A549 (cell line): ENCODE results near the gene AMPD3. TPM values are rescaled to one million over a fixed set of nuclear protein-coding genes. Genes with fewer than 3 reads are reported as not detected.

Source experiments
- ATAC-seq, 2 experiments: fragments of 200-7000 bp in 1 of 2; fragments of >200 bp in 1 of 2; cut with Nextera tagmentation in 1 of 2; cut with Tn5 transposase in 1 of 2; 3 replicates each; pipeline versions ENCODE4 v1.8.0 to v1.9.1; 2018 to 2020; ENCODE audit warnings: mild to moderate bottlenecking in 1 of 2, moderate library complexity in 1 of 2
- CTCF ChIA-PET: fragments of 300-600 bp; sonication (Branson Sonifier 250); formaldehyde crosslinking; extraction: SDS; loops from one replicate; lab custom pipeline; 2021; ENCODE audit warnings: antibody characterized with exemption, inconsistent platforms; lab: Yijun Ruan, JAX
- POLR2A ChIA-PET: fragments of 350-600 bp; formaldehyde crosslinking; extraction: SDS; loops from one replicate; lab custom pipeline; 2021; ENCODE audit warnings: antibody characterized with exemption, inconsistent platforms; lab: Yijun Ruan, JAX
- DNase-seq, 2 experiments: peaks; one replicate each; pipeline versions ENCODE4 v3.0.0 to v3.0.0-alpha.2; 2011 to 2016; ENCODE audit warnings: low read depth in 1 of 2, low spot score in 1 of 2
- FAIRE-seq: peaks from 2 replicates; lab custom pipeline; 2011; peaks lifted over from hg19 to GRCh38; lab: Jason Lieb, UNC
- H3K27ac ChIP-seq, 2 experiments: fragments of >200 bp; sonication (Bioruptor Twin); formaldehyde crosslinking; 3 replicates each; pipeline ENCODE4 v1.5.1; 2016 to 2017
- H3K4me1 ChIP-seq: fragments of >200 bp; sonication (Bioruptor Twin); formaldehyde crosslinking; 3 replicates; pipeline ENCODE4 v1.6.1; 2016
- H3K4me2 ChIP-seq: fragments of >200 bp; sonication (Bioruptor Twin); formaldehyde crosslinking; 3 replicates; pipeline ENCODE4 v1.6.1; 2016
- H3K4me3 ChIP-seq: fragments of >200 bp; sonication (Bioruptor Twin); formaldehyde crosslinking; 3 replicates; pipeline ENCODE4 v1.5.1; 2016
- H3K9me3 ChIP-seq: fragments of >200 bp; sonication (Bioruptor Twin); formaldehyde crosslinking; 3 replicates; pipeline ENCODE4 v1.6.1; 2016
- BHLHE40 ChIP-seq: IDR thresholded peaks from 2 replicates; pipeline ENCODE4 v1.6.1; 2012; ENCODE audit warnings: low read depth, low read length, inconsistent platforms
- CBX2 ChIP-seq: fragments of 200-600 bp; sonication (generic); IDR thresholded peaks from 2 replicates; pipeline ENCODE4 v1.6.1; 2016; ENCODE audit warnings: low read depth, mild to moderate bottlenecking, borderline replicate concordance
- CBX8 ChIP-seq: fragments of 200-600 bp; sonication (generic); IDR thresholded peaks from 2 replicates; pipeline ENCODE4 v1.6.1; 2016
- CHD2 ChIP-seq: fragments of 150-350 bp; IDR thresholded peaks from 2 replicates; pipeline ENCODE4 v1.6.1; 2014; ENCODE audit warnings: low read length; ENCODE audit not compliant: partially characterized antibody
- EHMT2 ChIP-seq: fragments of 200-600 bp; sonication (generic); IDR thresholded peaks from 2 replicates; pipeline ENCODE4 v1.6.1; 2016; ENCODE audit warnings: antibody characterized with exemption, low read depth, mild to moderate bottlenecking, moderate library complexity
- ELK1 ChIP-seq: fragments of 150-350 bp; IDR thresholded peaks from 2 replicates; pipeline ENCODE4 v1.6.1; 2014; ENCODE audit warnings: low read depth, mild to moderate bottlenecking, low read length
- EP300 ChIP-seq, 2 experiments: fragments of >200 bp; sonication (Bioruptor Twin); formaldehyde crosslinking; IDR thresholded peaks; 2 replicates in 1 of 2; 3 replicates in 1 of 2; pipeline ENCODE4 v1.6.1; 2016 to 2017
- FOXS1 ChIP-seq: fragments of 250-450 bp; sonication (Bioruptor Pico); IDR thresholded peaks from 2 replicates; pipeline ENCODE4 v1.5.0; 2020; ENCODE audit warnings: mild to moderate bottlenecking, moderate library complexity
- GATA3 ChIP-seq: IDR thresholded peaks from 2 replicates; pipeline ENCODE4 v1.6.1; 2012; ENCODE audit warnings: borderline replicate concordance
- HDAC2 ChIP-seq: fragments of 200-600 bp; sonication (generic); IDR thresholded peaks from 2 replicates; pipeline ENCODE4 v1.6.1; 2016
- HOXA7 ChIP-seq: fragments of 250-450 bp; sonication (Bioruptor Pico); IDR thresholded peaks from 2 replicates; pipeline ENCODE4 v1.5.0; 2020; ENCODE audit warnings: mild to moderate bottlenecking, moderate library complexity
- JUN ChIP-seq, 2 experiments: fragments of >200 bp; sonication (Bioruptor Twin); formaldehyde crosslinking; IDR thresholded peaks; 2 replicates in 1 of 2; 3 replicates in 1 of 2; pipeline ENCODE4 v1.6.1; 2016 to 2017
- JUNB ChIP-seq: fragments of >200 bp; sonication (Bioruptor Twin); formaldehyde crosslinking; IDR thresholded peaks from 2 replicates; pipeline ENCODE4 v1.6.1; 2016
- KDM1A ChIP-seq: fragments of 200-600 bp; sonication (generic); IDR thresholded peaks from 2 replicates; pipeline ENCODE4 v1.6.1; 2016; ENCODE audit warnings: low read depth, mild to moderate bottlenecking
- KDM5A ChIP-seq: fragments of 200-600 bp; sonication (generic); IDR thresholded peaks from 2 replicates; pipeline ENCODE4 v1.6.1; 2016; ENCODE audit warnings: antibody characterized with exemption, mild to moderate bottlenecking
- MAFK ChIP-seq: fragments of 450-650 bp; IDR thresholded peaks from 2 replicates; pipeline ENCODE4 v1.6.1; 2014; ENCODE audit not compliant: partially characterized antibody
- MAZ ChIP-seq: fragments of 150-350 bp; IDR thresholded peaks from 2 replicates; pipeline ENCODE4 v1.6.1; 2014; ENCODE audit warnings: antibody characterized with exemption, low read depth, low read length, borderline replicate concordance
- MYC ChIP-seq: IDR thresholded peaks from 2 replicates; pipeline ENCODE4 v1.6.1; 2012; ENCODE audit warnings: mild to moderate bottlenecking, inconsistent platforms, low read length, improper control_type of control experiment, borderline replicate concordance
- NFE2L2 ChIP-seq: fragments of 150-350 bp; conservative IDR thresholded peaks from 2 replicates; pipeline ENCODE4 v1.6.1; 2014; ENCODE audit warnings: low read length
- NPAS2 ChIP-seq: fragments of 250-450 bp; sonication (Bioruptor Pico); IDR thresholded peaks from 2 replicates; pipeline ENCODE4 v1.8.0; 2022; ENCODE audit warnings: mild to moderate bottlenecking, moderate library complexity, borderline replicate concordance
- NR3C1 ChIP-seq: fragments of >200 bp; sonication (Bioruptor Twin); formaldehyde crosslinking; IDR thresholded peaks from 3 replicates; pipeline ENCODE4 v1.6.1; 2017
- POLR2A ChIP-seq: IDR thresholded peaks from 2 replicates; pipeline ENCODE4 v1.6.1; 2012; ENCODE audit warnings: mild to moderate bottlenecking, low read length
- POLR2AphosphoS2 ChIP-seq: conservative IDR thresholded peaks from 2 replicates; pipeline ENCODE4 v1.6.1; 2012; ENCODE audit warnings: low read length, improper control_type of control experiment, inconsistent platforms
- RAD21 ChIP-seq, 2 experiments: fragments of >200 bp in 1 of 2; sonication (Bioruptor Twin) in 1 of 2; formaldehyde crosslinking in 1 of 2; IDR thresholded peaks in 1 of 2; conservative IDR thresholded peaks in 1 of 2; 2 replicates in 1 of 2; 3 replicates in 1 of 2; pipeline ENCODE4 v1.6.1; 2012 to 2018; ENCODE audit warnings: inconsistent platforms in 1 of 2
- RCOR1 ChIP-seq: fragments of 150-350 bp; IDR thresholded peaks from 2 replicates; pipeline ENCODE4 v1.6.1; 2014; ENCODE audit warnings: antibody characterized with exemption, low read length, low read depth
- RNF2 ChIP-seq: fragments of 200-600 bp; sonication (generic); IDR thresholded peaks from 2 replicates; pipeline ENCODE4 v1.6.1; 2016; ENCODE audit warnings: low read depth, mild to moderate bottlenecking, antibody characterized with exemption, moderate library complexity, borderline replicate concordance
- SMC3 ChIP-seq: fragments of >200 bp; sonication (Bioruptor Twin); formaldehyde crosslinking; IDR thresholded peaks from 3 replicates; pipeline ENCODE4 v1.6.1; 2018; ENCODE audit warnings: inconsistent platforms
- SREBF2 ChIP-seq: fragments of 450-650 bp; IDR thresholded peaks from 2 replicates; pipeline ENCODE4 v1.6.1; 2014; ENCODE audit warnings: mild to moderate bottlenecking, moderate library complexity
- TFCP2L1 ChIP-seq: fragments of 250-450 bp; sonication (Bioruptor Pico); IDR thresholded peaks from 2 replicates; pipeline ENCODE4 v1.5.0; 2021; ENCODE audit warnings: mild to moderate bottlenecking
- TP53 ChIP-seq: fragments of 250-450 bp; sonication (Bioruptor Pico); IDR thresholded peaks from 2 replicates; pipeline ENCODE4 v1.5.0; 2021; ENCODE audit warnings: mild to moderate bottlenecking, moderate library complexity
- ZNF302 ChIP-seq: fragments of 250-450 bp; sonication (Bioruptor Pico); IDR thresholded peaks from 2 replicates; pipeline ENCODE4 v1.9.0; 2021; ENCODE audit warnings: inconsistent platforms, mild to moderate bottlenecking, moderate library complexity
- ZSCAN20 ChIP-seq: fragments of 250-450 bp; sonication (Bioruptor Pico); IDR thresholded peaks from 2 replicates; pipeline ENCODE4 v1.8.0; 2022; ENCODE audit warnings: mild to moderate bottlenecking, moderate library complexity
- WGBS: methylation state at CpG from one replicate; pipeline ENCODE4 v1.1.6; 2017; ENCODE audit errors: missing lambda C conversion rate; 5-methylcytosine and 5-hydroxymethylcytosine counted together
- polyA plus RNA-seq, 4 experiments: library from polyadenylated mRNA; depleted of rRNA in 3 of 4; stranded (reverse); fragments of >200 nt; fragmentation: RNase III in 1 of 4; extraction: RNeasy Plus Mini Kit Qiagen cat#74134 plus additional on column Dnase treatment in 1 of 4; gene quantifications; 2 replicates in 3 of 4; 3 replicates in 1 of 4; pipeline ENCODE4 v1.2.3, GENCODE V29; 2011 to 2017
- TF ChIP-seq, protein P1 (sequence below): fragments of 450-650 bp; IDR thresholded peaks from 2 replicates; pipeline ENCODE4 v1.6.1; 2014; ENCODE audit warnings: antibody characterized with exemption
- TF ChIP-seq, protein P2 (sequence below): fragments of >200 bp; sonication (Bioruptor Twin); formaldehyde crosslinking; IDR thresholded peaks from 3 replicates; pipeline ENCODE4 v1.5.1; 2016

Gene AMPD3
- polyA plus RNA-seq, 2 of the 4 experiments (the other 2 are of a cell fraction), result 3.1 to 4.7 TPM

GRCh38 chr11:10490032-10490397 is 35.0 kb downstream of the AMPD3 start:
- peak overlapping the region; percentile 87 to 90 for H3K27ac ChIP-seq
- TF ChIP-seq TP53 (CRISPR knock-in tag), result no peak
- no peak for TF ChIP-seq ZNF302 (CRISPR knock-in tag)
- no peak for TF ChIP-seq JUNB
- no peak for TF ChIP-seq POLR2A
- no peak for TF ChIP-seq CBX8
- TF ChIP-seq KDM5A, result no peak
- TF ChIP-seq, protein P1, sequence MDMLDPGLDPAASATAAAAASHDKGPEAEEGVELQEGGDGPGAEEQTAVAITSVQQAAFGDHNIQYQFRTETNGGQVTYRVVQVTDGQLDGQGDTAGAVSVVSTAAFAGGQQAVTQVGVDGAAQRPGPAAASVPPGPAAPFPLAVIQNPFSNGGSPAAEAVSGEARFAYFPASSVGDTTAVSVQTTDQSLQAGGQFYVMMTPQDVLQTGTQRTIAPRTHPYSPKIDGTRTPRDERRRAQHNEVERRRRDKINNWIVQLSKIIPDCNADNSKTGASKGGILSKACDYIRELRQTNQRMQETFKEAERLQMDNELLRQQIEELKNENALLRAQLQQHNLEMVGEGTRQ, result no peak
- no peak for TF ChIP-seq POLR2AphosphoS2
- no peak for TF ChIP-seq NR3C1
- TF ChIP-seq JUN (IDR thresholded peaks at IDR 0.05), result no peak
- no peak for TF ChIP-seq MYC
- TF ChIP-seq EHMT2, result no peak
- TF ChIP-seq RNF2, result no peak
- TF ChIP-seq RAD21 (conservative IDR thresholded peaks at IDR 0.05 in 1 of 2, IDR thresholded peaks at IDR 0.05 in 1 of 2), result no peak
- TF ChIP-seq KDM1A, result no peak
- TF ChIP-seq FOXS1 (CRISPR knock-in tag), result no peak
- no peak for TF ChIP-seq HOXA7 (CRISPR knock-in tag)
- no peak for TF ChIP-seq SMC3
- no peak for TF ChIP-seq ELK1
- no peak for TF ChIP-seq MAZ
- ChIA-PET CTCF (interaction anchor here (1.0 to 1.7 kb wide), 5 partner anchors 11 to 84 kb away, joined by 3 to 5 read pairs (median 4); no protein-coding TSS in a partner anchor), POLR2A (interaction anchor here (1.6 kb wide), 1 partner anchor 35 kb away, joined by 7 read pairs; the partner anchor contains the start of gene AMPD3)
- H3K4me3 ChIP-seq, result no peak overlapping the region
- H3K4me2 ChIP-seq, result peak overlapping the region; percentile 59
- peaks cover 36% of the 10 kb centered on the region for H3K4me1 ChIP-seq
- H3K9me3 ChIP-seq, result no peaks in the 10 kb centered on the region
- DNase-seq (no peak), ATAC-seq (no peak; a peak in 2 of 6 replicates), FAIRE-seq (no peak)
- WGBS, result 81% methylated on average over 4 of the region's 5 CpGs

GRCh38 chr11:10490398-10491241 is 35.6 kb downstream of the AMPD3 start:
- WGBS, result 45% methylated on average over 11 of the region's 13 CpGs
- H3K4me2 ChIP-seq, result peak overlapping the region; percentile 59
- ATAC-seq, result peak; percentile 92
- TF ChIP-seq POLR2AphosphoS2 (no peak), CHD2 (no peak), TFCP2L1 (CRISPR knock-in tag) (no peak), TP53 (CRISPR knock-in tag) (no peak; the same call in 1 of the 2 replicates), HDAC2 (no peak), NFE2L2 (peak; percentile 100), EP300 (IDR thresholded peaks at IDR 0.05) (peak; percentile 31 to 49; a peak in 1 of 5 replicates), SREBF2 (no peak), GATA3 (peak; percentile 69; the same call in 1 of the 2 replicates), EHMT2 (no peak), RCOR1 (no peak), NPAS2 (CRISPR knock-in tag) (no peak), CBX2 (no peak), JUN (IDR thresholded peaks at IDR 0.05) (peak in 1 of 2 experiments; percentile 50; a peak in 2 of 5 replicates), ZSCAN20 (CRISPR knock-in tag) (no peak), BHLHE40 (no peak), MAFK (peak; percentile 100)
- TF ChIP-seq, protein P1, result 0 out of 2 replicates have a peak, but pooled peaks have one; percentile 23
- TF ChIP-seq, protein P2, sequence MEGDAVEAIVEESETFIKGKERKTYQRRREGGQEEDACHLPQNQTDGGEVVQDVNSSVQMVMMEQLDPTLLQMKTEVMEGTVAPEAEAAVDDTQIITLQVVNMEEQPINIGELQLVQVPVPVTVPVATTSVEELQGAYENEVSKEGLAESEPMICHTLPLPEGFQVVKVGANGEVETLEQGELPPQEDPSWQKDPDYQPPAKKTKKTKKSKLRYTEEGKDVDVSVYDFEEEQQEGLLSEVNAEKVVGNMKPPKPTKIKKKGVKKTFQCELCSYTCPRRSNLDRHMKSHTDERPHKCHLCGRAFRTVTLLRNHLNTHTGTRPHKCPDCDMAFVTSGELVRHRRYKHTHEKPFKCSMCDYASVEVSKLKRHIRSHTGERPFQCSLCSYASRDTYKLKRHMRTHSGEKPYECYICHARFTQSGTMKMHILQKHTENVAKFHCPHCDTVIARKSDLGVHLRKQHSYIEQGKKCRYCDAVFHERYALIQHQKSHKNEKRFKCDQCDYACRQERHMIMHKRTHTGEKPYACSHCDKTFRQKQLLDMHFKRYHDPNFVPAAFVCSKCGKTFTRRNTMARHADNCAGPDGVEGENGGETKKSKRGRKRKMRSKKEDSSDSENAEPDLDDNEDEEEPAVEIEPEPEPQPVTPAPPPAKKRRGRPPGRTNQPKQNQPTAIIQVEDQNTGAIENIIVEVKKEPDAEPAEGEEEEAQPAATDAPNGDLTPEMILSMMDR, result no peak

More at GRCh38 chr11:10490398-10491241, 35.6 kb downstream of the AMPD3 start:
- ChIA-PET CTCF (interaction anchor here (0.6 to 1.7 kb wide), 7 partner anchors 10 to 136 kb away, joined by 3 to 5 read pairs (median 3); no protein-coding TSS in a partner anchor), POLR2A (interaction anchor here (1.6 kb wide), 1 partner anchor 36 kb away, joined by 7 read pairs; the partner anchor contains the start of gene AMPD3)
- Histone ChIP-seq H3K4me1 (peaks cover 36% of the 10 kb centered on the region), H3K9me3 (no peaks in the 10 kb centered on the region), H3K27ac (peak overlapping the region; percentile 87 to 90), H3K4me3 (no peak overlapping the region)
- FAIRE-seq (peak; percentile 59), DNase-seq (peak; percentile 88 to 91)
